Hepatocyte (in vitro differentiated cells): ENCODE results near the gene TMEM116.

ENCODE experiments used
- CTCF ChIP-seq: fragments of 200-600 bp; sonication (generic); IDR thresholded peaks from 2 replicates; pipeline ENCODE4 v1.5.1; 2016; ENCODE audit warnings: antibody characterized with exemption, mild to moderate bottlenecking; ENCODE audit not compliant: poor library complexity
- EZH2 ChIP-seq: fragments of 200-600 bp; sonication (generic); IDR thresholded peaks from 2 replicates; pipeline ENCODE4 v1.6.1; 2016; ENCODE audit warnings: antibody characterized with exemption, mild to moderate bottlenecking, borderline replicate concordance
- EZH2phosphoT487 ChIP-seq: fragments of 200-600 bp; sonication (generic); IDR thresholded peaks from one replicate; pipeline ENCODE4 v1.6.1; 2018; ENCODE audit warnings: antibody characterized with exemption, mild to moderate bottlenecking, low read depth, moderate library complexity; ENCODE audit not compliant: unreplicated experiment, severe bottlenecking

- TF ChIP-seq EZH2 (no peak), CTCF (no peak), EZH2phosphoT487 (no peak)
Measured at GRCh38 chr12:111936869-111937268, 76.1 kb downstream of the TMEM116 start.
